K562 (cell line): ENCODE measurements around the gene UGT1A9.

Source experiments
- CBX3 ChIP-seq, 2 experiments: IDR thresholded peaks; 1 replicate in 1 of 2; 2 replicates in 1 of 2; pipeline ENCODE4 v1.6.1; 2012; ENCODE audit warnings: inconsistent platforms in 2 of 2, low read length in 2 of 2, borderline replicate concordance in 1 of 2, control low read depth in 1 of 2
- REST ChIP-seq, 2 experiments: fragments of 450-650 bp; formaldehyde crosslinking in 1 of 2; IDR thresholded peaks; 2 replicates each; pipeline versions ENCODE4 v1.4.0 to v1.6.1; 2014 to 2020; ENCODE audit warnings: mild to moderate bottlenecking in 2 of 2, borderline replicate concordance in 1 of 2, low read depth in 1 of 2
- ZBED1 ChIP-seq: IDR thresholded peaks from 2 replicates; pipeline ENCODE4 v1.6.1; 2014
- TF ChIP-seq, protein P1 (sequence below): sonication (generic); formaldehyde crosslinking; IDR thresholded peaks from 2 replicates; pipeline ENCODE4 v1.8.1; 2023; ENCODE audit warnings: mild to moderate bottlenecking, missing genetic modification reagents
- TF ChIP-seq, protein P2 (sequence below): fragments of 450-650 bp; formaldehyde crosslinking; IDR thresholded peaks from 2 replicates; pipeline ENCODE4 v1.4.0; 2020; ENCODE audit warnings: mild to moderate bottlenecking, moderate library complexity

GRCh38 chr2:233651430-233651829, 20.3 kb upstream of the UGT1A9 start:
- no peak for TF ChIP-seq REST (IDR thresholded peaks at IDR 0.05; ENCODE audit: borderline replicate concordance)
- no peak for TF ChIP-seq REST (CRISPR knock-in tag; IDR thresholded peaks at IDR 0.05; ENCODE audit: low read depth)
- no peak for TF ChIP-seq ZBED1
- TF ChIP-seq, protein P1, sequence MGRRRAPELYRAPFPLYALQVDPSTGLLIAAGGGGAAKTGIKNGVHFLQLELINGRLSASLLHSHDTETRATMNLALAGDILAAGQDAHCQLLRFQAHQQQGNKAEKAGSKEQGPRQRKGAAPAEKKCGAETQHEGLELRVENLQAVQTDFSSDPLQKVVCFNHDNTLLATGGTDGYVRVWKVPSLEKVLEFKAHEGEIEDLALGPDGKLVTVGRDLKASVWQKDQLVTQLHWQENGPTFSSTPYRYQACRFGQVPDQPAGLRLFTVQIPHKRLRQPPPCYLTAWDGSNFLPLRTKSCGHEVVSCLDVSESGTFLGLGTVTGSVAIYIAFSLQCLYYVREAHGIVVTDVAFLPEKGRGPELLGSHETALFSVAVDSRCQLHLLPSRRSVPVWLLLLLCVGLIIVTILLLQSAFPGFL (CRISPR knock-in tag) = no peak
- TF ChIP-seq, protein P2, sequence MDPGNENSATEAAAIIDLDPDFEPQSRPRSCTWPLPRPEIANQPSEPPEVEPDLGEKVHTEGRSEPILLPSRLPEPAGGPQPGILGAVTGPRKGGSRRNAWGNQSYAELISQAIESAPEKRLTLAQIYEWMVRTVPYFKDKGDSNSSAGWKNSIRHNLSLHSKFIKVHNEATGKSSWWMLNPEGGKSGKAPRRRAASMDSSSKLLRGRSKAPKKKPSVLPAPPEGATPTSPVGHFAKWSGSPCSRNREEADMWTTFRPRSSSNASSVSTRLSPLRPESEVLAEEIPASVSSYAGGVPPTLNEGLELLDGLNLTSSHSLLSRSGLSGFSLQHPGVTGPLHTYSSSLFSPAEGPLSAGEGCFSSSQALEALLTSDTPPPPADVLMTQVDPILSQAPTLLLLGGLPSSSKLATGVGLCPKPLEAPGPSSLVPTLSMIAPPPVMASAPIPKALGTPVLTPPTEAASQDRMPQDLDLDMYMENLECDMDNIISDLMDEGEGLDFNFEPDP (CRISPR knock-in tag) = no peak
- no peak for TF ChIP-seq CBX3 (IDR thresholded peaks at IDR 0.05; ENCODE audit: borderline replicate concordance in 1 of 2, low read length in 2 of 2)
